GM12892 (cell line): ENCODE results near the gene NTN5.

Experiments
- DNase-seq: peaks from one replicate; pipeline ENCODE4 v3.0.0; 2011; ENCODE audit not compliant: insufficient read length
- FAIRE-seq: peaks from 2 replicates; lab custom pipeline; 2011; peaks lifted over from hg19 to GRCh38; lab: Jason Lieb, UNC
- POLR2A ChIP-seq: IDR thresholded peaks from 2 replicates; pipeline ENCODE4 v1.6.1; 2011; ENCODE audit warnings: low read depth, low read length, control low read depth
- POLR2AphosphoS5 ChIP-seq: IDR thresholded peaks from 2 replicates; pipeline ENCODE4 v1.6.1; 2011; ENCODE audit warnings: low read depth, low read length, control low read depth
- TAF1 ChIP-seq: IDR thresholded peaks from 2 replicates; pipeline ENCODE4 v1.6.1; 2011; ENCODE audit warnings: low read depth, mild to moderate bottlenecking, control low read depth, low read length, borderline replicate concordance

The NTN5 gene

GRCh38 chr19:48646722-48647216, 26.0 kb downstream of the NTN5 start:
- TF ChIP-seq POLR2AphosphoS5 (no peak), POLR2A (no peak), TAF1 (no peak)
- no peak for DNase-seq
- peak; percentile 91 for FAIRE-seq

GRCh38 chr19:48646001-48646721, 26.7 kb downstream of the NTN5 start, which contains the start of gene CA11:
CA11 (minus strand) TSS chr19:48646187; CDS start chr19:48645632, 555 bp downstream.
- DNase-seq (peak; percentile 96), FAIRE-seq (no peak)
- TF ChIP-seq POLR2AphosphoS5 (no peak), POLR2A (no peak), TAF1 (no peak)

- DNase-seq = no peak
- FAIRE-seq = no peak
- TF ChIP-seq POLR2AphosphoS5 (no peak), POLR2A (no peak), TAF1 (no peak)
Measured at GRCh38 chr19:48645620-48646000, 27.2 kb downstream of the NTN5 start.

- no peak for TF ChIP-seq TAF1
- no peak for TF ChIP-seq POLR2AphosphoS5
- no peak for TF ChIP-seq POLR2A
- DNase-seq = peak; percentile 62
- FAIRE-seq = peak; percentile 38
Measured at GRCh38 chr19:48644839-48645619, 27.8 kb downstream of the NTN5 start.

- FAIRE-seq (no peak), DNase-seq (no peak)
- TF ChIP-seq POLR2A = no peak
- no peak for TF ChIP-seq TAF1
- TF ChIP-seq POLR2AphosphoS5 = no peak
Measured at GRCh38 chr19:48644355-48644754, 28.5 kb downstream of the NTN5 start.

- TF ChIP-seq TAF1 (no peak), POLR2AphosphoS5 (no peak), POLR2A (no peak)
- no peak for FAIRE-seq
- no peak for DNase-seq
Measured at GRCh38 chr19:48642862-48643261, 30.0 kb downstream of the NTN5 start.

- DNase-seq (no peak), FAIRE-seq (no peak)
- no peak for TF ChIP-seq TAF1
- no peak for TF ChIP-seq POLR2AphosphoS5
- no peak for TF ChIP-seq POLR2A
Measured at GRCh38 chr19:48641850-48642249, 31.0 kb downstream of the NTN5 start.

- DNase-seq (no peak), FAIRE-seq (no peak)
- TF ChIP-seq POLR2A = no peak
- TF ChIP-seq TAF1 = no peak
- TF ChIP-seq POLR2AphosphoS5 = no peak
Measured at GRCh38 chr19:48639483-48640375, 33.1 kb downstream of the NTN5 start.

- no peak for FAIRE-seq
- no peak for DNase-seq
- TF ChIP-seq POLR2AphosphoS5 = no peak
- no peak for TF ChIP-seq POLR2A
- no peak for TF ChIP-seq TAF1
Measured at GRCh38 chr19:48638831-48639381, 33.9 kb downstream of the NTN5 start.
